ENCODE results near the gene ATP2B3. TPM values are rescaled to one million over a fixed set of nuclear protein-coding genes. Genes with fewer than 3 reads are reported as not detected.

ATP2B3 gene
- total and polyA plus RNA-seq, 2 of the 4 experiments (the other 2 are of a cell fraction) = under 0.01 to 0.03 TPM

DNA sequence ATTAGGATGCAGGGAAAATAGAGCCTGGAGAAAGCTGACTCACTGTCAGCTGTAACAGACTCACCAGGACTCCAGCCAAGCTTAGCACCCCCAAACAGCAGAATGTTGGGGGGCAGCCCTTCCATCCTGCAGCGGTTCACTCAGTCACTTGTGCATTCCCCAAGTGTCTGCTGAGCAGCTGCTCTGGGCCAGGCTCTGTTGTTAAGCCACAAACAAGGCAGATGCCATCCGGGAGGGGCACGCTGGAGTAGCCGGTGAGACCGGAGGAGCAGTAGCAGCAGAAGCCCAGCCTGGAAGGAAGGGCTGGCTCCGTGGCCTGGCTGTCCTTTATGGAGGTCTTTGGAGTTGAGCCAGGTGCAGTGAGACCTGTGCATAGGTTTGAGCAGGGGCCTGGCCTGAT is 59.5 kb downstream of the ATP2B3 start:
- no TSS peak for BruUV-seq (replicated peaks)
- H3K4ac ChIP-seq (ENCODE audit: low read depth, low read length) = no peak overlapping the region
- POLR2A ChIA-PET (ENCODE audit: unreplicated experiment) = no interaction called here

More for the DNA sequence above, 59.5 kb downstream of the ATP2B3 start:
- H3K14ac ChIP-seq (replicated peaks; ENCODE audit: low read depth, low read length) = no peak overlapping the region
- H2BK20ac ChIP-seq (ENCODE audit: low read depth, low read length) = no peak overlapping the region
- H4K8ac ChIP-seq (ENCODE audit: low read depth in 2 of 2, low read length in 2 of 2) = no peak overlapping the region
- H2BK15ac ChIP-seq (ENCODE audit: low read depth, low read length) = no peak overlapping the region
- TF ChIP-seq NFE2L2 (IDR thresholded peaks at IDR 0.05; ENCODE audit: low read depth, low read length) (no peak), RAD21 (IDR thresholded peaks at IDR 0.05; ENCODE audit: low read length) (no peak), SMC3 (IDR thresholded peaks at IDR 0.05; ENCODE audit: low read depth, low read length) (no peak)
- no peak overlapping the region for H3K27ac ChIP-seq (ENCODE audit: insufficient read depth, low read length)
- no peak for DNase-seq
- no peak overlapping the region for H3K4me3 ChIP-seq (ENCODE audit: insufficient read depth, low read depth, low read length)
- no peak overlapping the region for H2BK120ac ChIP-seq (ENCODE audit: low read depth, low read length)
- H3K56ac ChIP-seq (ENCODE audit: extremely low read depth, insufficient read depth, low read length) = no peak overlapping the region
- no peak overlapping the region for H4K5ac ChIP-seq (ENCODE audit: low read depth, low read length)
- H3K9me1 ChIP-seq (ENCODE audit: insufficient read depth, low read length) = no peaks in the 10 kb centered on the region
- no peaks in the 10 kb centered on the region for H3K36me3 ChIP-seq (ENCODE audit: control insufficient read depth, insufficient read depth, low read length)
- H4K20me1 ChIP-seq (ENCODE audit: insufficient read depth, low read length) = no peaks in the 10 kb centered on the region
- no peaks in the 10 kb centered on the region for H3K79me1 ChIP-seq (ENCODE audit: low read depth in 1 of 2, low read length in 2 of 2)
- CTCF ChIA-PET = interaction anchor here (1.1 kb wide), 1 partner anchor 22 kb away, joined by 4 read pairs; no protein-coding TSS in a partner anchor
- no peak overlapping the region for H3K23ac ChIP-seq (ENCODE audit: low read depth, low read length)
- intact Hi-C loops (cut with micrococcal nuclease) = no loop called here
- H3K9ac ChIP-seq (ENCODE audit: low read depth, low read length) = no peak overlapping the region
- in situ Hi-C loops (cut with MboI; ENCODE audit: low sequenced_read_pairs) = no loop called here
- no peak overlapping the region for H2AK9ac ChIP-seq (replicated peaks; ENCODE audit: low read depth, low read length, poor library complexity)
- H2AFZ ChIP-seq (replicated peaks; ENCODE audit: low read length, poor library complexity) = no peak overlapping the region
- H3K4me2 ChIP-seq (ENCODE audit: low read depth, low read length) = no peak overlapping the region
- peaks cover 5% of the 10 kb centered on the region; the same call in 1 of the 2 replicates for H3K9me3 ChIP-seq (ENCODE audit: control insufficient read depth, insufficient read depth, low read length)
- H4K91ac ChIP-seq (ENCODE audit: insufficient read depth, low read depth, low read length) = no peak overlapping the region
- no CpG with 5 or more reads among the region's 6 CpGs for WGBS, 2 experiments (ENCODE audit: extremely low coverage in 2 of 2, insufficient read length in 1 of 2)
- H2AK5ac ChIP-seq (ENCODE audit: low read depth, low read length) = no peak overlapping the region
- no peak for ATAC-seq (ENCODE audit: low read depth)
- no peak overlapping the region for H2BK5ac ChIP-seq (ENCODE audit: low read depth, low read length, poor library complexity, severe bottlenecking)
- no peak overlapping the region for H3K18ac ChIP-seq (ENCODE audit: low read depth, low read length)
- peaks cover 10% of the 10 kb centered on the region; the same call in 1 of the 2 replicates for H3K27me3 ChIP-seq (ENCODE audit: control insufficient read depth, insufficient read depth, low read length)
- no peaks in the 10 kb centered on the region for H3K4me1 ChIP-seq (ENCODE audit: control insufficient read depth, insufficient read depth, low read length)
- dilution Hi-C loops (cut with HindIII; ENCODE audit: low sequenced_read_pairs, unreplicated experiment) = no loop called here
